ENCODE results near the gene NUCKS1. TPM values are rescaled to one million over a fixed set of nuclear protein-coding genes. Genes with fewer than 3 reads are reported as not detected.

NUCKS1 gene
- total RNA-seq, 1 experiment from 2014 or later: 276 TPM

GRCh38 chr1:205741681-205742080 is 8.3 kb downstream of the NUCKS1 start:
- no TSS peak for BruUV-seq (replicated peaks)
- CTCF ChIA-PET: no interaction called here
- Mint-ChIP-seq H3K27ac (ENCODE audit: unreplicated experiment) (no peak overlapping the region), H3K36me3 (ENCODE audit: insufficient read depth, unreplicated experiment) (peaks cover 71% of the 10 kb centered on the region), H3K9me3 (ENCODE audit: low read depth, unreplicated experiment) (no peaks in the 10 kb centered on the region), H3K4me3 (ENCODE audit: low read depth, unreplicated experiment) (no peak overlapping the region), H3K27me3 (ENCODE audit: unreplicated experiment) (no peaks in the 10 kb centered on the region), H3K4me1 (ENCODE audit: low read depth, unreplicated experiment) (peaks cover 46% of the 10 kb centered on the region)
- DNase-seq: no peak
- no peak for TF ChIP-seq CTCF (IDR thresholded peaks at IDR 0.05; ENCODE audit: unreplicated experiment)
- intact Hi-C loops (cut with micrococcal nuclease; ENCODE audit: unreplicated experiment): no loop called here

- H3K27ac Mint-ChIP-seq (ENCODE audit: unreplicated experiment): peak overlapping the region; percentile 39
- intact Hi-C loops (cut with micrococcal nuclease; ENCODE audit: unreplicated experiment): no loop called here
- peaks cover 66% of the 10 kb centered on the region for H3K36me3 Mint-ChIP-seq (ENCODE audit: insufficient read depth, unreplicated experiment)
- DNase-seq: no peak
- H3K27me3 Mint-ChIP-seq (ENCODE audit: unreplicated experiment): no peaks in the 10 kb centered on the region
- peaks cover 38% of the 10 kb centered on the region for H3K4me1 Mint-ChIP-seq (ENCODE audit: low read depth, unreplicated experiment)
- CTCF ChIA-PET: interaction anchor here (0.7 to 0.9 kb wide), 3 partner anchors 18 to 207 kb away, joined by 3 to 5 read pairs (median 4); no protein-coding TSS in a partner anchor
- no peaks in the 10 kb centered on the region for H3K9me3 Mint-ChIP-seq (ENCODE audit: low read depth, unreplicated experiment)
- no peak for TF ChIP-seq CTCF (IDR thresholded peaks at IDR 0.05; ENCODE audit: unreplicated experiment)
- no TSS peak for BruUV-seq (replicated peaks)
- no peak overlapping the region for H3K4me3 Mint-ChIP-seq (ENCODE audit: low read depth, unreplicated experiment)
Observed at GRCh38 chr1:205739348-205740160, 10.4 kb downstream of the NUCKS1 start.

GRCh38 chr1:205735218-205735617 is 14.8 kb downstream of the NUCKS1 start:
- Mint-ChIP-seq H3K36me3 (ENCODE audit: insufficient read depth, unreplicated experiment) (peaks cover 72% of the 10 kb centered on the region), H3K4me3 (ENCODE audit: low read depth, unreplicated experiment) (no peak overlapping the region), H3K9me3 (ENCODE audit: low read depth, unreplicated experiment) (no peaks in the 10 kb centered on the region), H3K27me3 (ENCODE audit: unreplicated experiment) (no peaks in the 10 kb centered on the region), H3K4me1 (ENCODE audit: low read depth, unreplicated experiment) (peaks cover 31% of the 10 kb centered on the region), H3K27ac (ENCODE audit: unreplicated experiment) (no peak overlapping the region)
- CTCF ChIA-PET: no interaction called here
- TF ChIP-seq CTCF (IDR thresholded peaks at IDR 0.05; ENCODE audit: unreplicated experiment): no peak
- DNase-seq: no peak
- intact Hi-C loops (cut with micrococcal nuclease; ENCODE audit: unreplicated experiment): no loop called here
- no TSS peak for BruUV-seq (replicated peaks)

GRCh38 chr1:205733438-205734175 is 16.4 kb downstream of the NUCKS1 start:
- BruUV-seq (replicated peaks): no TSS peak
- TF ChIP-seq CTCF (IDR thresholded peaks at IDR 0.05; ENCODE audit: unreplicated experiment): no peak
- Mint-ChIP-seq H3K4me3 (ENCODE audit: low read depth, unreplicated experiment) (no peak overlapping the region), H3K4me1 (ENCODE audit: low read depth, unreplicated experiment) (peaks cover 20% of the 10 kb centered on the region), H3K36me3 (ENCODE audit: insufficient read depth, unreplicated experiment) (peaks cover 66% of the 10 kb centered on the region), H3K9me3 (ENCODE audit: low read depth, unreplicated experiment) (no peaks in the 10 kb centered on the region), H3K27me3 (ENCODE audit: unreplicated experiment) (no peaks in the 10 kb centered on the region), H3K27ac (ENCODE audit: unreplicated experiment) (no peak overlapping the region)
- intact Hi-C loops (cut with micrococcal nuclease; ENCODE audit: unreplicated experiment): loop anchor here (2.0 kb wide), 1 partner anchor 13 kb away; no protein-coding TSS in a partner anchor
- CTCF ChIA-PET: no interaction called here
- DNase-seq: no peak

All from Calu3 (cell line).